OCI-LY7 (cell line): ENCODE measurements around the gene HOXA7. TPM values are rescaled to one million over a fixed set of nuclear protein-coding genes. Genes with fewer than 3 reads are reported as not detected.

Experiments used
- BruUV-seq: library from RNA; stranded (reverse); fragments of 400-500 nt; replicated peaks from 2 replicates; lab custom pipeline; 2021; lab: Mats Ljungman, UMichigan
- CTCF ChIA-PET: fragments of 300-600 bp; sonication (Branson Sonifier 250); formaldehyde crosslinking; loops from one replicate; lab custom pipeline; 2022; ENCODE audit warnings: antibody characterized with exemption; ENCODE audit not compliant: unreplicated experiment; lab: Charles Lee
- POLR2A ChIA-PET: fragments of 300-600 bp; sonication (Branson Sonifier 250); formaldehyde crosslinking; loops from one replicate; lab custom pipeline; 2022; ENCODE audit warnings: antibody characterized with exemption; lab: Charles Lee
- DNase-seq: peaks from one replicate; pipeline ENCODE4 v3.0.0-alpha.2; 2015; ENCODE audit warnings: low spot score
- H2AFZ ChIP-seq: fragments of 200-600 bp; sonication (generic), shearing (Covaris generic); 2 replicates; pipeline ENCODE4 v1.6.1; 2014; ENCODE audit warnings: mild to moderate bottlenecking, antibody characterized with exemption, low read length, moderate library complexity
- H3K27ac ChIP-seq: fragments of 200-600 bp; sonication (generic); 2 replicates; pipeline ENCODE4 v1.5.1; 2014; ENCODE audit warnings: mixed run types, low read depth, mild to moderate bottlenecking, moderate library complexity, low read length, inconsistent platforms; ENCODE audit not compliant: poor library complexity, severe bottlenecking
- H3K36me3 ChIP-seq: fragments of 200-600 bp; sonication (generic); 2 replicates; pipeline ENCODE4 v1.6.1; 2014; ENCODE audit warnings: mild to moderate bottlenecking, antibody characterized with exemption, low read length, moderate library complexity, mixed read lengths; ENCODE audit not compliant: insufficient read depth
- H3K4me1 ChIP-seq: fragments of 200-600 bp; sonication (generic); 2 replicates; pipeline ENCODE4 v1.5.1; 2014; ENCODE audit warnings: mild to moderate bottlenecking, low read length; ENCODE audit not compliant: insufficient read depth, poor library complexity, severe bottlenecking
- H3K4me2 ChIP-seq: fragments of 200-600 bp; sonication (generic); 2 replicates; pipeline ENCODE4 v1.6.1; 2014; ENCODE audit warnings: mild to moderate bottlenecking, low read length
- H3K4me3 ChIP-seq: fragments of 200-600 bp; sonication (generic); 2 replicates; pipeline ENCODE4 v1.5.1; 2014; ENCODE audit warnings: mild to moderate bottlenecking, low read depth, low read length; ENCODE audit not compliant: poor library complexity, severe bottlenecking
- H3K79me2 ChIP-seq: fragments of 200-600 bp; sonication (generic); 2 replicates; pipeline ENCODE4 v1.6.1; 2016; ENCODE audit warnings: low read depth, mild to moderate bottlenecking, low read length, moderate library complexity, mixed read lengths; ENCODE audit not compliant: insufficient read depth
- H3K9me2 ChIP-seq: fragments of 200-600 bp; sonication (generic); 2 replicates; pipeline ENCODE4 v1.6.1; 2016; ENCODE audit warnings: mild to moderate bottlenecking, low read length, mixed read lengths; ENCODE audit not compliant: insufficient read depth
- H3K9me3 ChIP-seq: fragments of 200-600 bp; sonication (generic); 2 replicates; pipeline ENCODE4 v1.6.1; 2014; ENCODE audit warnings: mild to moderate bottlenecking, mixed run types, low read length, mixed read lengths
- H4K20me1 ChIP-seq: fragments of 200-600 bp; sonication (generic); 2 replicates; pipeline ENCODE4 v1.6.1; 2014; ENCODE audit warnings: mild to moderate bottlenecking, antibody characterized with exemption, low read length, moderate library complexity, mixed read lengths; ENCODE audit not compliant: insufficient read depth
- CTCF ChIP-seq: fragments of 200-600 bp; sonication (generic); conservative IDR thresholded peaks from 2 replicates; pipeline ENCODE4 v1.5.1; 2014; ENCODE audit warnings: mild to moderate bottlenecking, antibody characterized with exemption, low read length, moderate library complexity, mixed read lengths
- EZH2phosphoT487 ChIP-seq: fragments of 200-600 bp; sonication (generic); IDR thresholded peaks from 2 replicates; pipeline ENCODE4 v1.6.1; 2018; ENCODE audit warnings: low read depth, borderline replicate concordance, mild to moderate bottlenecking, mixed run types, antibody characterized with exemption, low read length, moderate library complexity, mixed read lengths
- intact Hi-C: fragments of 100-400 bp; cut with micrococcal nuclease; formaldehyde crosslinking; loops from one replicate; pipeline ENCODE4 v1.10.0; 2022; ENCODE audit not compliant: unreplicated experiment
- total RNA-seq, 2 experiments: library from RNA; depleted of rRNA in 1 of 2; stranded (reverse); fragments of >200 nt in 1 of 2; shearing (Covaris generic) in 1 of 2; gene quantifications; 2 replicates each; pipeline ENCODE4 v1.2.3, GENCODE V29; 2014 to 2022

The HOXA7 gene
- total RNA-seq, 2 experiments from 2014 or later: 1.2 to 6.0 TPM

DNA sequence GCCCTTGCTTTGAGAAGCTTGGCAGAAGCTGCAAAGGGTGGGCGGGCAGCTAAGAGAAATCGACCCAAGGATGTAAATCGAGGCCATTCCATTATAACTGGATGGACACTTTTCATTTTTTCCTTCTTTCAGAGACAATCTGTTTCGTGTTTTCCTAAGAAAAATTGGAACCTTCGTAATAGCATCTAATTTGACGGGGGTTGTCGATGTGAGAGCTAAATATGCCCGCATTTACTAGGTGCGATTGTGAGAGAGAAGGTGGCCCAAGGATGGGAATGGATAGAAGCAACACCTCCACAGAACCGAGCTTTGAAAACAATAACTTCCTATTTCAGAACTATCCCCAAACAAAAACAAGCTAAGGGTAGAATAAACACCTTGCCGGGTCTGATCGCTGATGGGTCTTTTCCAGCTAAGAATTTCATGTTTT lies 25.1 kb downstream of the HOXA7 start:
- no peaks in the 10 kb centered on the region for H3K9me2 ChIP-seq
- no peaks in the 10 kb centered on the region for H3K79me2 ChIP-seq
- POLR2A ChIA-PET: interaction anchor here (0.6 to 1.5 kb wide), 9 partner anchors 10 to 449 kb away, joined by 3 to 11 read pairs (median 3); no protein-coding TSS in a partner anchor

GRCh38 chr7:27130540-27131389 lies 25.7 kb downstream of the HOXA7 start, which contains the start of gene HOXA4:
HOXA4 (minus strand) TSS chr7:27130757; CDS start chr7:27130733, 24 bp downstream.
- Histone ChIP-seq H3K9me3 (no peaks in the 10 kb centered on the region), H2AFZ (peak within 1 kb of the TSS; percentile 79), H3K4me1 (peaks cover 4% of the 10 kb centered on the region), H3K27ac (peak within 1 kb of the TSS; percentile 14), H3K36me3 (no peaks in the 10 kb centered on the region), H4K20me1 (no peaks in the 10 kb centered on the region; the same call in 1 of the 2 replicates), H3K79me2 (no peaks in the 10 kb centered on the region), H3K9me2 (no peaks in the 10 kb centered on the region), H3K4me2 (peak within 1 kb of the TSS; percentile 74), H3K4me3 (peak within 1 kb of the TSS; percentile 76)
- TF ChIP-seq EZH2phosphoT487 (no peak), CTCF (no peak)
- CTCF ChIA-PET: interaction anchor here (1.8 kb wide), 1 partner anchor 20 kb away, joined by 5 read pairs; no protein-coding TSS in a partner anchor
- POLR2A ChIA-PET: interaction anchor here (0.6 to 1.5 kb wide), 10 partner anchors 11 to 441 kb away, joined by 3 to 11 read pairs (median 3); no protein-coding TSS in a partner anchor
- intact Hi-C loops: no loop called here
- DNase-seq: peak; percentile 73
- BruUV-seq: TSS peak; percentile 94

More for the DNA sequence above, 25.1 kb downstream of the HOXA7 start:
- TF ChIP-seq EZH2phosphoT487 (no peak), CTCF (no peak)
- peak overlapping the region; percentile 76 for H3K4me3 ChIP-seq
- H3K9me3 ChIP-seq: no peaks in the 10 kb centered on the region
- no peaks in the 10 kb centered on the region; the same call in 1 of the 2 replicates for H4K20me1 ChIP-seq
- peak overlapping the region; percentile 14 for H3K27ac ChIP-seq
- no TSS peak for BruUV-seq
- intact Hi-C loops: no loop called here
- peak overlapping the region; percentile 74 for H3K4me2 ChIP-seq
- H3K4me1 ChIP-seq: peaks cover 4% of the 10 kb centered on the region
- no peaks in the 10 kb centered on the region for H3K36me3 ChIP-seq
- CTCF ChIA-PET: interaction anchor here (1.8 kb wide), 1 partner anchor 19 kb away, joined by 5 read pairs; no protein-coding TSS in a partner anchor
- no peak for DNase-seq
- H2AFZ ChIP-seq: peak overlapping the region; percentile 79
